DND-41 (cell line): ENCODE results near the gene L3MBTL3.

Experiments
- CTCF ChIP-seq: IDR thresholded peaks from 2 replicates; pipeline ENCODE4 v1.5.1; 2012; ENCODE audit warnings: borderline replicate concordance, low read length, moderate library complexity, mild to moderate bottlenecking; ENCODE audit not compliant: poor library complexity, severe bottlenecking; ENCODE audit errors: extremely low read depth
- EZH2 ChIP-seq: IDR thresholded peaks from 3 replicates; pipeline ENCODE4 v1.6.1; 2012; ENCODE audit warnings: borderline replicate concordance, low read depth, mild to moderate bottlenecking, moderate library complexity, low read length, inconsistent platforms; ENCODE audit not compliant: severe bottlenecking

- TF ChIP-seq CTCF (no peak), EZH2 (no peak)
Measured at GRCh38 chr6:130158056-130158455, 139.7 kb downstream of the L3MBTL3 start.
